Glomerular endothelial cell (primary cell): ENCODE results near the gene IGF1R. TPM values are rescaled to one million over a fixed set of nuclear protein-coding genes. Genes with fewer than 3 reads are reported as not detected.

ENCODE experiments used
- DNase-seq: peaks from one replicate; pipeline ENCODE4 v3.0.0-alpha.2; 2011; ENCODE audit warnings: low read depth, low spot score; ENCODE audit errors: extremely low read depth
- total RNA-seq: library from RNA; depleted of rRNA; stranded (reverse); fragments of >200 nt; gene quantifications from 2 replicates; pipeline ENCODE4 v1.2.3, GENCODE V29; 2015

Gene IGF1R
- total RNA-seq, 1 donor from 2014 or later: 57.9 TPM

GRCh38 chr15:98771541-98771940 lies 123.2 kb downstream of the IGF1R start:
- no peak for DNase-seq

GRCh38 chr15:98772895-98773294 lies 124.6 kb downstream of the IGF1R start:
- DNase-seq: no peak

GRCh38 chr15:98773616-98774015 lies 125.3 kb downstream of the IGF1R start:
- DNase-seq: no peak

- no peak for DNase-seq
Measured at GRCh38 chr15:98774756-98775497, 126.6 kb downstream of the IGF1R start.

- no peak for DNase-seq
Measured at GRCh38 chr15:98775498-98776230, 127.3 kb downstream of the IGF1R start.

GRCh38 chr15:98776607-98777281 lies 128.4 kb downstream of the IGF1R start:
- no peak for DNase-seq

GRCh38 chr15:98777426-98777825 lies 129.1 kb downstream of the IGF1R start:
- DNase-seq: no peak

- DNase-seq: no peak
Measured at GRCh38 chr15:98778263-98778959, 130.1 kb downstream of the IGF1R start.

- DNase-seq: no peak
Measured at GRCh38 chr15:98778960-98779359, 130.6 kb downstream of the IGF1R start.

- DNase-seq: no peak
Measured at GRCh38 chr15:98779463-98780071, 131.2 kb downstream of the IGF1R start.

- DNase-seq: no peak
Measured at GRCh38 chr15:98781838-98782237, 133.5 kb downstream of the IGF1R start.

GRCh38 chr15:98782801-98783200 lies 134.5 kb downstream of the IGF1R start:
- no peak for DNase-seq

- no peak for DNase-seq
Measured at GRCh38 chr15:98785431-98785806, 137.1 kb downstream of the IGF1R start.

GRCh38 chr15:98785807-98786621 lies 137.7 kb downstream of the IGF1R start:
- no peak for DNase-seq

- DNase-seq: no peak
Measured at GRCh38 chr15:98786717-98787116, 138.4 kb downstream of the IGF1R start.

GRCh38 chr15:98787194-98787593 lies 138.9 kb downstream of the IGF1R start:
- DNase-seq: no peak

GRCh38 chr15:98787936-98788757 lies 139.8 kb downstream of the IGF1R start:
- DNase-seq: no peak

- no peak for DNase-seq
Measured at GRCh38 chr15:98789020-98789419, 140.7 kb downstream of the IGF1R start.

GRCh38 chr15:98790270-98790669 lies 141.9 kb downstream of the IGF1R start:
- no peak for DNase-seq
